SK-N-SH treated with all-trans-retinoic acid at 6 μM for 48 hours (cell line): ENCODE data around the gene JAK1.

Source experiments
- ARNTL ChIP-seq: fragments of 450-650 bp; formaldehyde crosslinking; IDR thresholded peaks from 2 replicates; pipeline ENCODE4 v1.5.0; 2020; ENCODE audit warnings: low read depth, mild to moderate bottlenecking, moderate library complexity, borderline replicate concordance
- CREB5 ChIP-seq: fragments of 250-450 bp; sonication (Bioruptor Pico); IDR thresholded peaks from 2 replicates; pipeline ENCODE4 v1.5.1; 2020; ENCODE audit warnings: low read depth, mild to moderate bottlenecking, moderate library complexity
- ESRRG ChIP-seq: fragments of 250-450 bp; sonication (Bioruptor Pico); IDR thresholded peaks from 2 replicates; pipeline ENCODE4 v1.6.1; 2021; ENCODE audit warnings: mild to moderate bottlenecking
- ISL1 ChIP-seq: fragments of 250-450 bp; sonication (Bioruptor Pico); IDR thresholded peaks from 2 replicates; pipeline ENCODE4 v2.1.2; 2022; ENCODE audit warnings: mild to moderate bottlenecking, moderate library complexity
- OSR1 ChIP-seq: fragments of 250-450 bp; sonication (Bioruptor Pico); IDR thresholded peaks from 2 replicates; pipeline ENCODE4 v1.8.0; 2022; ENCODE audit warnings: moderate library complexity, mild to moderate bottlenecking, inconsistent platforms
- PATZ1 ChIP-seq: fragments of 250-450 bp; sonication (Bioruptor Pico); IDR thresholded peaks from 2 replicates; pipeline ENCODE4 v1.8.0; 2020; ENCODE audit warnings: mild to moderate bottlenecking, moderate library complexity, borderline replicate concordance
- POU6F1 ChIP-seq: fragments of 250-450 bp; sonication (Bioruptor Pico); IDR thresholded peaks from 2 replicates; pipeline ENCODE4 v1.8.0; 2021; ENCODE audit warnings: low read depth, mild to moderate bottlenecking, moderate library complexity, borderline replicate concordance
- RARB ChIP-seq: fragments of 250-450 bp; sonication (Bioruptor Pico); IDR thresholded peaks from 2 replicates; pipeline ENCODE4 v1.8.0; 2021; ENCODE audit warnings: mild to moderate bottlenecking, moderate library complexity
- SNAI2 ChIP-seq: fragments of 250-450 bp; sonication (Bioruptor Pico); IDR thresholded peaks from 2 replicates; pipeline ENCODE4 v1.5.0; 2020; ENCODE audit warnings: mild to moderate bottlenecking, moderate library complexity
- TSHZ2 ChIP-seq: fragments of 250-450 bp; sonication (Bioruptor Pico); IDR thresholded peaks from 2 replicates; pipeline ENCODE4 v1.5.0; 2020; ENCODE audit warnings: mild to moderate bottlenecking, moderate library complexity
- ZFP30 ChIP-seq: fragments of 450-650 bp; formaldehyde crosslinking; IDR thresholded peaks from 2 replicates; pipeline ENCODE4 v1.5.0; 2022; ENCODE audit warnings: mild to moderate bottlenecking, moderate library complexity
- ZNF8 ChIP-seq: fragments of 450-650 bp; formaldehyde crosslinking; IDR thresholded peaks from 2 replicates; pipeline ENCODE4 v1.5.0; 2020; ENCODE audit warnings: mild to moderate bottlenecking, moderate library complexity

- TF ChIP-seq ESRRG (CRISPR knock-in tag): no peak
- TF ChIP-seq CREB5 (CRISPR knock-in tag): no peak
- TF ChIP-seq ISL1 (CRISPR knock-in tag): no peak
- no peak for TF ChIP-seq PATZ1 (CRISPR knock-in tag)
- TF ChIP-seq ZFP30 (CRISPR knock-in tag): no peak
- TF ChIP-seq RARB: no peak
- TF ChIP-seq SNAI2 (CRISPR knock-in tag): no peak
- no peak for TF ChIP-seq ZNF8
- TF ChIP-seq ARNTL (CRISPR knock-in tag): no peak
- TF ChIP-seq OSR1 (CRISPR knock-in tag): no peak
- no peak for TF ChIP-seq TSHZ2
- TF ChIP-seq POU6F1 (CRISPR knock-in tag): no peak
Measured at GRCh38 chr1:64846573-64847430, 119.5 kb downstream of the JAK1 start.
